OCI-LY1 (cell line): ENCODE measurements around the gene PLEKHO2.

ENCODE experiments used
- H2AFZ ChIP-seq: fragments of 200-600 bp; sonication (generic), shearing (Covaris generic); 2 replicates; pipeline ENCODE4 v1.6.0; 2014; ENCODE audit warnings: antibody characterized with exemption, mild to moderate bottlenecking, low read length
- H3F3A ChIP-seq: fragments of 200-600 bp; sonication (generic), shearing (Covaris generic); 2 replicates; pipeline ENCODE4 v1.6.0; 2014; ENCODE audit warnings: mild to moderate bottlenecking, antibody characterized with exemption, low read length, moderate library complexity; ENCODE audit not compliant: insufficient read depth
- H3K27ac ChIP-seq: fragments of 200-600 bp; sonication (generic); 2 replicates; pipeline ENCODE4 v1.5.1; 2014; ENCODE audit warnings: low read length, mixed run types, mild to moderate bottlenecking, low read depth; ENCODE audit not compliant: poor library complexity, severe bottlenecking
- H3K27me3 ChIP-seq: fragments of 200-600 bp; sonication (generic); 2 replicates; pipeline ENCODE4 v1.6.0; 2014; ENCODE audit warnings: antibody characterized with exemption, mild to moderate bottlenecking, low read length, moderate library complexity; ENCODE audit not compliant: insufficient read depth
- H3K36me3 ChIP-seq: fragments of 200-600 bp; sonication (generic); 2 replicates; pipeline ENCODE4 v1.6.1; 2014; ENCODE audit warnings: mild to moderate bottlenecking, antibody characterized with exemption, low read length, moderate library complexity, mixed read lengths; ENCODE audit not compliant: insufficient read depth
- H3K4me1 ChIP-seq: fragments of 200-600 bp; sonication (generic); 2 replicates; pipeline ENCODE4 v1.5.1; 2014; ENCODE audit warnings: mild to moderate bottlenecking, low read length, moderate library complexity; ENCODE audit not compliant: insufficient read depth, severe bottlenecking
- H3K4me2 ChIP-seq: fragments of 200-600 bp; sonication (generic), shearing (Covaris generic); 2 replicates; pipeline ENCODE4 v1.6.1; 2014; ENCODE audit warnings: low read length
- H3K4me3 ChIP-seq: fragments of 200-600 bp; sonication (generic); 2 replicates; pipeline ENCODE4 v1.5.1; 2014; ENCODE audit warnings: low read length, low read depth, mild to moderate bottlenecking, mixed read lengths; ENCODE audit not compliant: poor library complexity, severe bottlenecking
- H3K79me2 ChIP-seq: fragments of 200-600 bp; shearing (Covaris generic); 2 replicates; pipeline ENCODE4 v1.6.1; 2016; ENCODE audit warnings: mixed run types, low read length, mixed read lengths; ENCODE audit not compliant: insufficient read depth
- H3K9ac ChIP-seq: fragments of 200-600 bp; sonication (generic), shearing (Covaris generic); 2 replicates; pipeline ENCODE4 v1.6.1; 2014; ENCODE audit warnings: mild to moderate bottlenecking, low read length, mixed read lengths
- H3K9me2 ChIP-seq: fragments of 200-600 bp; sonication (generic), shearing (Covaris generic); 2 replicates; pipeline ENCODE4 v1.6.1; 2014; ENCODE audit warnings: low read depth, mild to moderate bottlenecking, low read length, mixed read lengths
- H3K9me3 ChIP-seq: fragments of 200-600 bp; shearing (Covaris generic); 2 replicates; pipeline ENCODE4 v1.6.1; 2014; ENCODE audit warnings: low read length, mixed read lengths
- H4K20me1 ChIP-seq: fragments of 200-600 bp; sonication (generic), shearing (Covaris generic); 2 replicates; pipeline ENCODE4 v1.6.0; 2016; ENCODE audit warnings: mild to moderate bottlenecking, low read length; ENCODE audit not compliant: insufficient read depth
- CTCF ChIP-seq: fragments of 200-600 bp; sonication (generic), shearing (Covaris generic); IDR thresholded peaks from 2 replicates; pipeline ENCODE4 v1.5.1; 2017; ENCODE audit warnings: mild to moderate bottlenecking, antibody characterized with exemption, low read length, moderate library complexity, mixed read lengths
- EZH2 ChIP-seq: fragments of 200-600 bp; sonication (generic), shearing (Covaris generic); IDR thresholded peaks from 2 replicates; pipeline ENCODE4 v1.8.0; 2017; ENCODE audit warnings: borderline replicate concordance, mixed run types, mild to moderate bottlenecking, antibody characterized with exemption, low read length, moderate library complexity, mixed read lengths

PLEKHO2 gene

DNA sequence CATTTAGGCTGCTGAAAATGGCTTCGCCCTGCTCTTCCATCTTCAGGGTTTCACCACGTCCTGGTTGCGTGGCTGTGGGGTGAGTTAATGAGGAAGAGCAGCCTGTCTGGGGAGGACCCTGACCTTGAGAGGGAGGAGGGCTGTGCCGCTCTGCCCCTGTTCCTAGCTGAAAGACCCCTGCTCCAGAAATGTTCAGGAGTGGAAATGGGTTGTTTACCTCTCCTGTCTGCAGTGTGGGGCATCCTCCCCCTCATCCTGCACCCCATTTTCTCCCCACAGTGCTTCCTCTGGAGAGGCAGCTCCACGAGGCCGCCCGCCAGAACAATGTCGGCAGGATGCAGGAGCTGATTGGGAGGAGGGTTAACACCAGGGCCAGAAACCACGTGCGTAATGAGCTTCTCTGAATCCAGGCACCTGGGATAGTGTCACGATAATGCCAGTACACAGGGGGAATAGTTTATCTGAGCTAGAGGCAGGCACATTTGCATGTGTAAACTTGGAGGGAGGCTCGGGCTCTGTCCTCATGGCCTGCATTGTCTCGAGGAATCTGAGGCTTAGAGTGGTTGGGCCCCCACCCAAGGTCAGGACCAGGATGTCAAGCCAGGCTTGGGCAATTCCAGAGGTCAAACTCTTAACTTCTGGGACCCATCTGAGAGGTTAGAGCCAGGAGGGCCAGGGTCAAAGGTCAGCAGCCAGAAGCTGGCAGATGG lies 74.0 kb downstream of the PLEKHO2 start:
- H3K79me2 ChIP-seq, result no peaks in the 10 kb centered on the region
- no peak for TF ChIP-seq EZH2
- TF ChIP-seq CTCF, result no peak
- no peaks in the 10 kb centered on the region for H3K9me3 ChIP-seq
- H3K9ac ChIP-seq, result no peak overlapping the region
- H4K20me1 ChIP-seq, result no peaks in the 10 kb centered on the region
- H3K27ac ChIP-seq, result no peak overlapping the region
- no peak overlapping the region for H3K4me3 ChIP-seq
- no peak overlapping the region for H3K4me2 ChIP-seq
- no peaks in the 10 kb centered on the region for H3K36me3 ChIP-seq
- no peak overlapping the region for H2AFZ ChIP-seq
- no peaks in the 10 kb centered on the region for H3K27me3 ChIP-seq
- no peaks in the 10 kb centered on the region for H3K9me2 ChIP-seq
- no peaks in the 10 kb centered on the region for H3K4me1 ChIP-seq
- H3F3A ChIP-seq, result no peaks in the 10 kb centered on the region

- Histone ChIP-seq H3K9me3 (no peaks in the 10 kb centered on the region), H2AFZ (no peak overlapping the region), H3K9me2 (no peaks in the 10 kb centered on the region), H4K20me1 (no peaks in the 10 kb centered on the region), H3K79me2 (no peaks in the 10 kb centered on the region), H3K4me2 (no peak overlapping the region), H3K27me3 (no peaks in the 10 kb centered on the region), H3K27ac (no peak overlapping the region), H3K9ac (no peak overlapping the region), H3K36me3 (no peaks in the 10 kb centered on the region), H3K4me1 (no peaks in the 10 kb centered on the region), H3K4me3 (no peak overlapping the region), H3F3A (no peaks in the 10 kb centered on the region)
- TF ChIP-seq EZH2, result no peak
- TF ChIP-seq CTCF, result no peak
Measured at GRCh38 chr15:64916365-64916764, 74.7 kb downstream of the PLEKHO2 start.

DNA sequence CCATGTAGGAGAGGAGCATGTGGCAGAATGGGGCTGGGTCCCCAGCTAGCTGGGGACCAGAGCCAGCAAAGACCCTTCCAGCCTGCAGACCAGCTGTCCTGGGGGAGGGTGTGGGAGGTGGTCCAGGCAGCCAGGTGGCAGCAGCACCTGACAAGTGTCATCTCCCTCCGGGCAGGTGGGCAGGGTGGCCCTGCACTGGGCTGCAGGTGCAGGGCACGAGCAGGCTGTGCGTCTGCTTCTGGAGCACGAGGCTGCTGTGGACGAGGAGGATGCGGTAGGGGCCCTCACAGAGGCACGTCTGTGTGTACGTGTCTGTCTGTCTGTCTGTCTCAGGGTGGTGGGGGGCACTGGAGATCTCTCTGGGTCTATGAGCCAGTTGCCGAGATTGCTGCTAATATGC lies 75.5 kb downstream of the PLEKHO2 start:
- Histone ChIP-seq H3K9ac (no peak overlapping the region), H3K4me2 (no peak overlapping the region), H3K79me2 (no peaks in the 10 kb centered on the region), H3F3A (no peaks in the 10 kb centered on the region), H4K20me1 (no peaks in the 10 kb centered on the region), H3K27me3 (no peaks in the 10 kb centered on the region), H3K9me3 (no peaks in the 10 kb centered on the region), H3K4me3 (no peak overlapping the region), H3K4me1 (no peaks in the 10 kb centered on the region), H3K27ac (no peak overlapping the region), H3K36me3 (no peaks in the 10 kb centered on the region), H3K9me2 (no peaks in the 10 kb centered on the region), H2AFZ (no peak overlapping the region)
- TF ChIP-seq EZH2 (no peak), CTCF (no peak)
